ENCODE measurements around the gene GAB4. TPM values are rescaled to one million over a fixed set of nuclear protein-coding genes. Genes with fewer than 3 reads are reported as not detected.

The GAB4 gene
- total and polyA plus RNA-seq, 2 of the 13 experiments (the other 11 are each of a cell fraction or from before 2014, with no cell fraction given) = not detected

DNA sequence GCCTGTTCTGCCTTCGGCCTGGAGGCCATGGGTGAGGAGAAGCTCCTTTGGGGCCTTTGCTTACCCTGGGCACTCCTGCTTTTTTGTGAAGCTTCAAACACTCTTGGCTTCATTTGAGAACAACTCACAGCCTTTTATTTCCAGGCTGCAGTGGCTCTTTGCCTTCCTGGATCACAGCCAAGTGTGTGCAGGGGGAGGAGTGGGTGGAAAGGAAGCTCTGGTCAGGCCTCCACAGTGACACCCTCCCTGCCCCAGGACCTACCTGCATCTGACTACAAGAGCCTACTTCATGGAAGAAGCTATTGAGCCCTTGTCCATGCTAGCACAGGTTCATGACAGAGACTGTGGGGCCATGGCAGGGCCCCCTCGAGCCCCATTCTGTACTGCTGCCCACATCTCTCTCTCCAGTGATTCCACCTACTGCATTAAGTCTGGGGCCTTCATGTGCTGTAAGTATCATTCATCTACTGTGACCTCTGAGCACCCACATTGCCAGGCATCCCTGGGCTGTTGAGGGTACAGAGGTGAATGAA lies 52.3 kb downstream of the GAB4 start:
- ATAC-seq = no peak
- no peaks in the 10 kb centered on the region for H3K79me2 ChIP-seq (ENCODE audit: insufficient read depth, low read length)
- no TSS peak for BruUV-seq (replicated peaks)
- CTCF ChIA-PET (ENCODE audit: low intra/inter-chr PET ratio, low total read pairs) = no interaction called here
- no peaks in the 10 kb centered on the region for H3K27me3 ChIP-seq (ENCODE audit: control insufficient read depth in 1 of 2, insufficient read depth in 2 of 2, low read length in 2 of 2)
- intact Hi-C loops (cut with micrococcal nuclease; ENCODE audit: unreplicated experiment) (no loop called here), in situ Hi-C loops (cut with HindIII; ENCODE audit: extremely low pct_ligation_motif_present, low pct_unique_long_range_greater_than_20kb) (no loop called here)
- no peaks in the 10 kb centered on the region for H3K4me1 ChIP-seq (ENCODE audit: insufficient read depth, low read length)
- H3K9me3 ChIP-seq (ENCODE audit: low read length) = no peaks in the 10 kb centered on the region
- no peaks in the 10 kb centered on the region for H3K36me3 ChIP-seq (replicated peaks in 1 of 2; ENCODE audit: control insufficient read depth in 1 of 2, insufficient read depth in 2 of 2, low read length in 2 of 2)
- DNase-seq (ENCODE audit: low spot score) = no peak
- POLR2A ChIA-PET = no interaction called here
- FAIRE-seq = no peak
- no peaks in the 10 kb centered on the region for H4K20me1 ChIP-seq (ENCODE audit: insufficient read depth, low read length)
- H3K4me3 ChIP-seq (replicated peaks in 1 of 3; ENCODE audit: insufficient read depth in 1 of 3, low read depth in 2 of 3, low read length in 3 of 3) = no peak overlapping the region
- TF ChIP-seq ZNF251 (CRISPR knock-in tag; IDR thresholded peaks at IDR 0.05) = no peak
- no peak for TF ChIP-seq FOXA3 (CRISPR knock-in tag; IDR thresholded peaks at IDR 0.05)
- no peak for TF ChIP-seq KMT2A (CRISPR knock-in tag; IDR thresholded peaks at IDR 0.05)
- no peak for TF ChIP-seq ZNF816 (CRISPR knock-in tag; IDR thresholded peaks at IDR 0.05; ENCODE audit: borderline replicate concordance)
- TF ChIP-seq, protein P1, sequence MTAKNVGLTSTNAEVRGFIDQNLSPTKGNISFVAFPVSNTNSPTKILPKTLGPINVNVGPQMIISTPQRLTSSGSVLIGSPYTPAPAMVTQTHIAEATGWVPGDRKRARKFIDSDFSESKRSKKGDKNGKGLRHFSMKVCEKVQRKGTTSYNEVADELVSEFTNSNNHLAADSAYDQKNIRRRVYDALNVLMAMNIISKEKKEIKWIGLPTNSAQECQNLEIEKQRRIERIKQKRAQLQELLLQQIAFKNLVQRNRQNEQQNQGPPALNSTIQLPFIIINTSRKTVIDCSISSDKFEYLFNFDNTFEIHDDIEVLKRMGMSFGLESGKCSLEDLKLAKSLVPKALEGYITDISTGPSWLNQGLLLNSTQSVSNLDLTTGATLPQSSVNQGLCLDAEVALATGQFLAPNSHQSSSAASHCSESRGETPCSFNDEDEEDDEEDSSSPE (CRISPR knock-in tag; IDR thresholded peaks at IDR 0.05) = no peak
- TF ChIP-seq, protein P2, sequence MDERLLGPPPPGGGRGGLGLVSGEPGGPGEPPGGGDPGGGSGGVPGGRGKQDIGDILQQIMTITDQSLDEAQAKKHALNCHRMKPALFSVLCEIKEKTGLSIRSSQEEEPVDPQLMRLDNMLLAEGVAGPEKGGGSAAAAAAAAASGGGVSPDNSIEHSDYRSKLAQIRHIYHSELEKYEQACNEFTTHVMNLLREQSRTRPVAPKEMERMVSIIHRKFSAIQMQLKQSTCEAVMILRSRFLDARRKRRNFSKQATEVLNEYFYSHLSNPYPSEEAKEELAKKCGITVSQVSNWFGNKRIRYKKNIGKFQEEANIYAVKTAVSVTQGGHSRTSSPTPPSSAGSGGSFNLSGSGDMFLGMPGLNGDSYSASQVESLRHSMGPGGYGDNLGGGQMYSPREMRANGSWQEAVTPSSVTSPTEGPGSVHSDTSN (CRISPR knock-in tag; IDR thresholded peaks at IDR 0.05) = no peak
- TF ChIP-seq SKI (IDR thresholded peaks at IDR 0.05; ENCODE audit: partially characterized antibody) = no peak
- no peak for TF ChIP-seq ZNF557 (CRISPR knock-in tag; IDR thresholded peaks at IDR 0.05)
- no peak for TF ChIP-seq RXRB (CRISPR knock-in tag; IDR thresholded peaks at IDR 0.05; ENCODE audit: borderline replicate concordance)
- no peak for TF ChIP-seq NFYC (CRISPR knock-in tag; IDR thresholded peaks at IDR 0.05)
- TF ChIP-seq ZNF101 (CRISPR knock-in tag; IDR thresholded peaks at IDR 0.05; ENCODE audit: borderline replicate concordance, low read depth) = no peak
- no peak overlapping the region for H3K27ac ChIP-seq (ENCODE audit: extremely low read length, insufficient read depth, low read length)
- no peak overlapping the region for H2AFZ ChIP-seq (ENCODE audit: low read length)
- H3K9ac ChIP-seq (ENCODE audit: insufficient read depth, low read depth, low read length) = no peak overlapping the region
- 0% methylated on average over 1 of the region's 2 CpGs for WGBS (ENCODE audit: low lambda C conversion rate)
- no peak overlapping the region for H3K4me2 ChIP-seq (ENCODE audit: low read depth, low read length)

Data from HepG2 (cell line).